GM12878 (cell line): ENCODE results near the gene DSG4. TPM values are rescaled to one million over a fixed set of nuclear protein-coding genes. Genes with fewer than 3 reads are reported as not detected.

Experiments used
- ATAC-seq: fragments of 200-7000 bp; cut with Tn5 transposase; 3 replicates; pipeline ENCODE4 v1.9.1; 2020; ENCODE audit warnings: mild to moderate bottlenecking, moderate library complexity
- BruUV-seq: library from RNA; stranded (reverse); fragments of 400-500 nt; replicated peaks from 2 replicates; lab custom pipeline; 2021; lab: Mats Ljungman, UMichigan
- CTCF ChIA-PET: fragments of 300-600 bp; sonication (Branson Sonifier 250); formaldehyde crosslinking; extraction: SDS; loops from one replicate; lab custom pipeline; 2021; ENCODE audit warnings: inconsistent platforms; lab: Yijun Ruan, JAX
- POLR2A ChIA-PET: fragments of 350-600 bp; formaldehyde crosslinking; extraction: SDS; loops from one replicate; lab custom pipeline; 2021; ENCODE audit warnings: inconsistent platforms; lab: Charles Lee
- RAD21 ChIA-PET: fragments of 300-600 bp; sonication (Branson Sonifier 250); formaldehyde crosslinking; loops from one replicate; lab custom pipeline; 2023; ENCODE audit warnings: antibody characterized with exemption; ENCODE audit not compliant: unreplicated experiment; lab: Charles Lee
- SMC1A ChIA-PET: fragments of 300-600 bp; sonication (Branson Sonifier 250); formaldehyde crosslinking; loops from one replicate; lab custom pipeline; 2023; ENCODE audit not compliant: unreplicated experiment, uncharacterized antibody; lab: Charles Lee
- DNase-seq: peaks from one replicate; pipeline ENCODE4 v3.0.0-alpha.2; 2011; ENCODE audit warnings: low read depth, low spot score
- FAIRE-seq: peaks from 3 replicates; lab custom pipeline; 2011; peaks lifted over from hg19 to GRCh38; lab: Jason Lieb, UNC
- H2AFZ ChIP-seq: 2 replicates; pipeline ENCODE4 v1.6.0; 2011; ENCODE audit warnings: low read depth, low read length, control low read depth; ENCODE audit not compliant: control insufficient read depth
- H3K27ac ChIP-seq: 2 replicates; pipeline ENCODE4 v1.5.1; 2011; ENCODE audit warnings: control low read depth; ENCODE audit not compliant: control insufficient read depth, insufficient read depth
- H3K27me3 ChIP-seq, 2 experiments: replicated peaks in 1 of 2; 2 replicates each; pipeline versions ENCODE4 v1.6.0 to v1.6.1; 2011; ENCODE audit warnings: low read length in 1 of 2; ENCODE audit not compliant: control insufficient read depth in 2 of 2, insufficient read depth in 2 of 2
- H3K36me3 ChIP-seq, 2 experiments: 2 replicates each; pipeline ENCODE4 v1.5.1; 2011; ENCODE audit warnings: low read length in 1 of 2; ENCODE audit not compliant: control insufficient read depth in 2 of 2, insufficient read depth in 2 of 2
- H3K4me1 ChIP-seq: 2 replicates; pipeline ENCODE4 v1.6.1; 2011; ENCODE audit warnings: mild to moderate bottlenecking, low read length, moderate library complexity, mixed read lengths; ENCODE audit not compliant: control insufficient read depth, insufficient read depth
- H3K4me2 ChIP-seq: 2 replicates; pipeline ENCODE4 v1.6.0; 2011; ENCODE audit warnings: control low read depth; ENCODE audit not compliant: control insufficient read depth, insufficient read depth
- H3K4me3 ChIP-seq: fragments of 200-600 bp; sonication (generic); 2 replicates; pipeline ENCODE4 v1.5.1; 2016
- H3K79me2 ChIP-seq: 2 replicates; pipeline ENCODE4 v1.6.0; 2011; ENCODE audit warnings: low read length; ENCODE audit not compliant: control insufficient read depth, insufficient read depth
- H3K9ac ChIP-seq: 2 replicates; pipeline ENCODE4 v1.8.0; 2011; ENCODE audit warnings: low read length, control low read depth, mixed read lengths; ENCODE audit not compliant: control insufficient read depth, insufficient read depth
- H3K9me3 ChIP-seq: replicated peaks from 3 replicates; pipeline ENCODE4 v1.5.1; 2011; ENCODE audit warnings: mild to moderate bottlenecking, low read length; ENCODE audit not compliant: control insufficient read depth, insufficient read depth
- H4K20me1 ChIP-seq: 2 replicates; pipeline ENCODE4 v1.6.0; 2011; ENCODE audit not compliant: control insufficient read depth, insufficient read depth
- ATF7 ChIP-seq: fragments of 450-650 bp; IDR thresholded peaks from 2 replicates; pipeline ENCODE4 v1.6.1; 2016; ENCODE audit warnings: low read depth, mild to moderate bottlenecking
- ESRRA ChIP-seq: IDR thresholded peaks from 2 replicates; pipeline ENCODE4 v1.6.1; 2012; ENCODE audit warnings: mild to moderate bottlenecking, low read length, improper control_type of control experiment
- FOS ChIP-seq: IDR thresholded peaks from 3 replicates; pipeline ENCODE4 v1.6.1; 2011; ENCODE audit warnings: borderline replicate concordance; ENCODE audit not compliant: insufficient read length; ENCODE audit errors: extremely low read depth
- FOXM1 ChIP-seq: IDR thresholded peaks from 2 replicates; pipeline ENCODE4 v1.6.1; 2012; ENCODE audit warnings: low read depth, mild to moderate bottlenecking, inconsistent platforms, low read length, moderate library complexity
- KAT2A ChIP-seq: conservative IDR thresholded peaks from 2 replicates; pipeline ENCODE4 v1.6.1; 2011; ENCODE audit warnings: low read depth, low read length; ENCODE audit not compliant: control insufficient read depth
- NR2F1 ChIP-seq: fragments of 450-650 bp; conservative IDR thresholded peaks from 2 replicates; pipeline ENCODE4 v1.6.1; 2017; ENCODE audit warnings: mild to moderate bottlenecking
- POLR2A ChIP-seq: IDR thresholded peaks from 2 replicates; pipeline ENCODE4 v1.6.1; 2011; ENCODE audit warnings: low read depth, mild to moderate bottlenecking, low read length
- SKIL ChIP-seq: fragments of 450-650 bp; IDR thresholded peaks from 2 replicates; pipeline ENCODE4 v1.6.1; 2017; ENCODE audit warnings: mild to moderate bottlenecking, low read depth, inconsistent platforms; ENCODE audit not compliant: poor library complexity, severe bottlenecking
- STAT1 ChIP-seq: fragments of 450-650 bp; conservative IDR thresholded peaks from 2 replicates; pipeline ENCODE4 v1.6.1; 2014; ENCODE audit warnings: antibody characterized with exemption, mild to moderate bottlenecking
- ZBTB40 ChIP-seq: fragments of 450-650 bp; IDR thresholded peaks from 2 replicates; pipeline ENCODE4 v1.6.1; 2016; ENCODE audit warnings: mild to moderate bottlenecking, moderate library complexity, borderline replicate concordance
- ZNF217 ChIP-seq: fragments of 450-650 bp; IDR thresholded peaks from 2 replicates; pipeline ENCODE4 v1.6.1; 2017; ENCODE audit warnings: antibody characterized with exemption, mild to moderate bottlenecking
- WGBS: methylation state at CpG from one replicate; pipeline ENCODE4 v1.1.6; 2016; ENCODE audit warnings: low lambda C conversion rate; ENCODE audit not compliant: insufficient replicate concordance, insufficient coverage; ENCODE audit errors: missing lambda C conversion rate; 5-methylcytosine and 5-hydroxymethylcytosine counted together
- in situ Hi-C: fragments of 300-500 bp; cut with MboI; formaldehyde crosslinking; loops from 9 replicates; pipeline ENCODE4 v1.14.3; 2018; ENCODE audit warnings: mixed read lengths
- intact Hi-C: fragments of 100-400 bp; cut with micrococcal nuclease; formaldehyde crosslinking; loops from one replicate; pipeline ENCODE4 v1.14.2; 2022; ENCODE audit not compliant: unreplicated experiment
- polyA plus RNA-seq, 11 experiments: library from polyadenylated mRNA; depleted of rRNA in 4 of 11; unstranded in 6 of 11; stranded (reverse) in 5 of 11; fragments of >200 nt; fragmentation: Nextera tagmentation in 4 of 11; fragmentation: Illumina TruSeq in 1 of 11; extraction: Ambion mirVana in 4 of 11; extraction: Trizol in 1 of 11; gene quantifications; 1 replicate in 1 of 11; 2 replicates in 10 of 11; pipeline versions ENCODE4 v1.2.1 to v1.2.3, GENCODE V29; 2011 to 2016; ENCODE audit warnings: inconsistent platforms in 2 of 11, missing spikeins in 2 of 11, low read depth in 1 of 11
- total RNA-seq, 4 experiments: library from RNA; depleted of rRNA in 3 of 4; stranded (reverse); fragments of >200 nt in 3 of 4; fragmentation: Illumina TruSeq in 1 of 4; extraction: Trizol in 1 of 4; gene quantifications; 2 replicates each; pipeline versions ENCODE4 v1.2.1 to v1.2.3, GENCODE V29; 2013 to 2021
- TF ChIP-seq, protein P1 (sequence below): fragments of 450-650 bp; IDR thresholded peaks from 2 replicates; pipeline ENCODE4 v1.6.1; 2016; ENCODE audit warnings: mild to moderate bottlenecking
- TF ChIP-seq, protein P2 (sequence below): IDR thresholded peaks from 2 replicates; pipeline ENCODE4 v1.6.1; 2012; ENCODE audit warnings: low read depth, low read length, improper control_type of control experiment

DSG4 gene
- total and polyA plus RNA-seq, 10 of the 15 experiments (the other 5 are each of a cell fraction or from before 2014, with no cell fraction given): 0.07 to 0.59 (median 0.17) TPM; not detected in 1

DNA sequence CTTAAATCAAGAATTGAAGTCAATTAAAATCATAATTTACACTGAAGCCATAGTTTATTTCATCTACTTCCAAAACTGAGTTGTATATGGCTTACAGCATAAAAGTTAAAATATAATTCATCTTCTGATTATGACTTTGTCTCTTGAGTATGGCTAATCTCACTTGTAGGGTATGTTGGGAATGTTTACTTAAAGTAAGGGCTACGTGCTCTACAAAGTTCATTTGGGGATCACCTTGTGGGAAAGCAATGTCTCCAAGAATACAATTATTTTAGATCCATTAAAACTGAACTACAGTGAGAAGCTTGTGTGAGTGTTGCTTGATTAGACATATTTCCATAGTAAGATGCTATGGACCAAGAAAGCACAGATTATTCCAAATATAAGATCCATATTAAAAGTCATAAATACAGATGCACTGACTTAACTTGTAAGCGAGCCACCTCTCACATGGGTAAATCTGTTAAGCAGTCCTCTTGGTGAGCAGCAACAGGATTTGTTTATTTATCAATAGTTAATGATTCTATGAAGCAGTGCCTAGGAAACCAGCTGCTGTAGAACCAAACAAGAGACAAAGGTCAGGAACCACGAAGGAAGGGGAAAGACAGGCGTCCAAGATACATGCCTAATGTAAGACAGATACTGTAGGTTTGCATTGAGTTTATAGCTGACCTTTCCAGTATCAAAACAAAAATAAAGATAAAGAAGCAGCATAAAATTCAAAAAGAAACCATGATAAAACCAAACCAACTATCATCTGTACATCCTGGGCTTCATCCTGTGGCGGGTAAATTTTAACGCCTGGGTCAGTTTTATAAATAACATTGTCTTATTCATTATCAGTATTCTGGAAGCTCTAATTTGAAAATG, 24.8 kb downstream of the DSG4 start:
- CTCF ChIA-PET: interaction anchor here (0.9 to 1.1 kb wide), 3 partner anchors 14 to 162 kb away, joined by 3 to 4 read pairs (median 4); no protein-coding TSS in a partner anchor
- TF ChIP-seq STAT1 (no peak), FOXM1 (no peak), SKIL (no peak), ZNF217 (no peak), POLR2A (no peak), ATF7 (no peak), ESRRA (no peak), NR2F1 (no peak), KAT2A (no peak), FOS (no peak), ZBTB40 (no peak)
- TF ChIP-seq, protein P1, sequence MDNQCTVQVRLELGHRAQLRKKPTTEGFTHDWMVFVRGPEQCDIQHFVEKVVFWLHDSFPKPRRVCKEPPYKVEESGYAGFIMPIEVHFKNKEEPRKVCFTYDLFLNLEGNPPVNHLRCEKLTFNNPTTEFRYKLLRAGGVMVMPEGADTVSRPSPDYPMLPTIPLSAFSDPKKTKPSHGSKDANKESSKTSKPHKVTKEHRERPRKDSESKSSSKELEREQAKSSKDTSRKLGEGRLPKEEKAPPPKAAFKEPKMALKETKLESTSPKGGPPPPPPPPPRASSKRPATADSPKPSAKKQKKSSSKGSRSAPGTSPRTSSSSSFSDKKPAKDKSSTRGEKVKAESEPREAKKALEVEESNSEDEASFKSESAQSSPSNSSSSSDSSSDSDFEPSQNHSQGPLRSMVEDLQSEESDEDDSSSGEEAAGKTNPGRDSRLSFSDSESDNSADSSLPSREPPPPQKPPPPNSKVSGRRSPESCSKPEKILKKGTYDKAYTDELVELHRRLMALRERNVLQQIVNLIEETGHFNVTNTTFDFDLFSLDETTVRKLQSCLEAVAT: no peak
- TF ChIP-seq, protein P2, sequence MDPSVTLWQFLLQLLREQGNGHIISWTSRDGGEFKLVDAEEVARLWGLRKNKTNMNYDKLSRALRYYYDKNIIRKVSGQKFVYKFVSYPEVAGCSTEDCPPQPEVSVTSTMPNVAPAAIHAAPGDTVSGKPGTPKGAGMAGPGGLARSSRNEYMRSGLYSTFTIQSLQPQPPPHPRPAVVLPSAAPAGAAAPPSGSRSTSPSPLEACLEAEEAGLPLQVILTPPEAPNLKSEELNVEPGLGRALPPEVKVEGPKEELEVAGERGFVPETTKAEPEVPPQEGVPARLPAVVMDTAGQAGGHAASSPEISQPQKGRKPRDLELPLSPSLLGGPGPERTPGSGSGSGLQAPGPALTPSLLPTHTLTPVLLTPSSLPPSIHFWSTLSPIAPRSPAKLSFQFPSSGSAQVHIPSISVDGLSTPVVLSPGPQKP: no peak
- DNase-seq: no peak
- no TSS peak for BruUV-seq
- POLR2A ChIA-PET: no interaction called here
- no peak overlapping the region for H3K9ac ChIP-seq
- SMC1A ChIA-PET: interaction anchor here (0.7 to 1.2 kb wide), 3 partner anchors 9 to 132 kb away, joined by 3 read pairs; no protein-coding TSS in a partner anchor
- H3K79me2 ChIP-seq: no peaks in the 10 kb centered on the region
- H3K4me1 ChIP-seq: no peaks in the 10 kb centered on the region
- no peak overlapping the region for H2AFZ ChIP-seq
- no peaks in the 10 kb centered on the region for H3K9me3 ChIP-seq
- no peak overlapping the region for H3K27ac ChIP-seq
- no peak overlapping the region for H3K4me2 ChIP-seq
- WGBS: 14% methylated on average over 6 of the region's 6 CpGs
- H3K36me3 ChIP-seq: no peaks in the 10 kb centered on the region
- H3K27me3 ChIP-seq: no peaks in the 10 kb centered on the region
- FAIRE-seq: no peak
- H3K4me3 ChIP-seq: no peak overlapping the region
- in situ Hi-C loops: loop anchor here (10.0 kb wide), 1 partner anchor 57 kb away; no protein-coding TSS in a partner anchor
- ATAC-seq: no peak
- intact Hi-C loops: loop anchor here (10.0 kb wide), 2 partner anchors 57 to 427 kb away; no protein-coding TSS in a partner anchor
- no peaks in the 10 kb centered on the region for H4K20me1 ChIP-seq
- RAD21 ChIA-PET: no interaction called here
